ENCODE data around the gene ACIN1. TPM values are rescaled to one million over a fixed set of nuclear protein-coding genes. Genes with fewer than 3 reads are reported as not detected.
A peak's percentile ranks its signal among the peaks of the same experiment; 100 is the strongest.

ACIN1 gene
- total RNA-seq, 1 donor from 2014 or later, result 161 TPM

GRCh38 chr14:23041729-23042128 is 53.2 kb downstream of the ACIN1 start:
- no peak overlapping the region for H3K27ac ChIP-seq
- no peaks in the 10 kb centered on the region for H3K9me3 ChIP-seq
- H3K27me3 ChIP-seq, result no peaks in the 10 kb centered on the region
- no peak for TF ChIP-seq CTCF (IDR thresholded peaks at IDR 0.05)
- DNase-seq, result no peak
- intact Hi-C loops (cut with DNase I), result no loop called here
- no peaks in the 10 kb centered on the region for H3K36me3 ChIP-seq
- no peak overlapping the region for H3K4me3 ChIP-seq
- ATAC-seq, result no peak
- H3K4me1 ChIP-seq, result peaks cover 12% of the 10 kb centered on the region

- H3K9me3 ChIP-seq, result no peaks in the 10 kb centered on the region
- no peak for ATAC-seq
Observed at GRCh38 chr14:23040100-23040499, 54.8 kb downstream of the ACIN1 start.

GRCh38 chr14:23035303-23036144 is 59.4 kb downstream of the ACIN1 start:
- H3K36me3 ChIP-seq, result peaks cover 26% of the 10 kb centered on the region
- peak overlapping the region; percentile 69 for H3K4me3 ChIP-seq
- ATAC-seq, result no peak
- intact Hi-C loops (cut with DNase I), result no loop called here
- no peaks in the 10 kb centered on the region for H3K9me3 ChIP-seq
- no peaks in the 10 kb centered on the region for H3K27me3 ChIP-seq
- H3K4me1 ChIP-seq, result peaks cover 8% of the 10 kb centered on the region
- no peak for TF ChIP-seq CTCF (IDR thresholded peaks at IDR 0.05)
- peak overlapping the region; percentile 96 for H3K27ac ChIP-seq
- DNase-seq, result no peak

More at GRCh38 chr14:23040100-23040499, 54.8 kb downstream of the ACIN1 start:
- Histone ChIP-seq H3K4me1 (peaks cover 3% of the 10 kb centered on the region), H3K27me3 (no peaks in the 10 kb centered on the region), H3K36me3 (no peaks in the 10 kb centered on the region), H3K4me3 (no peak overlapping the region), H3K27ac (no peak overlapping the region)
- TF ChIP-seq CTCF (IDR thresholded peaks at IDR 0.05), result no peak
- intact Hi-C loops (cut with DNase I), result no loop called here
- DNase-seq, result no peak

GRCh38 chr14:23034498-23035302 is 60.2 kb downstream of the ACIN1 start, which contains the start of gene PSMB5:
Gene PSMB5, minus strand, starts transcription at chr14:23034900. Its CDS starts 19 bp downstream, at chr14:23034881.
- H3K9me3 ChIP-seq, result no peaks in the 10 kb centered on the region
- H3K4me3 ChIP-seq, result peak within 1 kb of the TSS; percentile 69
- no peaks in the 10 kb centered on the region for H3K27me3 ChIP-seq
- DNase-seq, result peak; percentile 92
- intact Hi-C loops (cut with DNase I), result no loop called here
- H3K27ac ChIP-seq, result peak within 1 kb of the TSS; percentile 96
- TF ChIP-seq CTCF (IDR thresholded peaks at IDR 0.05), result no peak
- peaks cover 8% of the 10 kb centered on the region for H3K4me1 ChIP-seq
- ATAC-seq, result peak; percentile 98
- peaks cover 32% of the 10 kb centered on the region for H3K36me3 ChIP-seq

- H3K9me3 ChIP-seq, result no peaks in the 10 kb centered on the region
- TF ChIP-seq CTCF (IDR thresholded peaks at IDR 0.05), result no peak
- peak overlapping the region; percentile 69 for H3K4me3 ChIP-seq
- no peaks in the 10 kb centered on the region for H3K27me3 ChIP-seq
- intact Hi-C loops (cut with DNase I), result no loop called here
- DNase-seq, result no peak
- peaks cover 37% of the 10 kb centered on the region for H3K36me3 ChIP-seq
- ATAC-seq, result no peak
- peak overlapping the region; percentile 96 for H3K27ac ChIP-seq
- H3K4me1 ChIP-seq, result peaks cover 8% of the 10 kb centered on the region
Observed at GRCh38 chr14:23033801-23034497, 61.0 kb downstream of the ACIN1 start.
